IPS-18c (cell line): Measurements from ENCODE around the gene PLA2G3.

Experiments used
- H3K4me3 ChIP-seq: 2 replicates; pipeline ENCODE4 v1.7.0; 2013; ENCODE audit warnings: low read depth, mild to moderate bottlenecking, low read length, moderate library complexity; ENCODE audit not compliant: insufficient read depth
- H3K9me3 ChIP-seq: one replicate; pipeline ENCODE4 v1.6.1; 2013; ENCODE audit warnings: mild to moderate bottlenecking, low read length, moderate library complexity; ENCODE audit not compliant: control insufficient read depth, insufficient read depth

Gene PLA2G3

GRCh38 chr22:31153357-31153756 lies 13.0 kb upstream of the PLA2G3 start:
- no peaks in the 10 kb centered on the region for H3K9me3 ChIP-seq
- H3K4me3 ChIP-seq = no peak overlapping the region

- no peak overlapping the region for H3K4me3 ChIP-seq
- no peaks in the 10 kb centered on the region for H3K9me3 ChIP-seq
Observed at GRCh38 chr22:31151872-31152271, 11.6 kb upstream of the PLA2G3 start.

- H3K9me3 ChIP-seq = no peaks in the 10 kb centered on the region
- H3K4me3 ChIP-seq = no peak overlapping the region
Observed at GRCh38 chr22:31150615-31151014, 10.3 kb upstream of the PLA2G3 start.

GRCh38 chr22:31148953-31149627 lies 8.8 kb upstream of the PLA2G3 start:
- H3K9me3 ChIP-seq = no peaks in the 10 kb centered on the region

GRCh38 chr22:31148488-31148887 lies 8.2 kb upstream of the PLA2G3 start:
- Histone ChIP-seq H3K4me3 (no peak overlapping the region; the same call in 1 of the 2 replicates), H3K9me3 (no peaks in the 10 kb centered on the region)

More at GRCh38 chr22:31148953-31149627, 8.8 kb upstream of the PLA2G3 start:
- H3K4me3 ChIP-seq = no peak overlapping the region

- Histone ChIP-seq H3K9me3 (no peaks in the 10 kb centered on the region), H3K4me3 (no peak overlapping the region)
Observed at GRCh38 chr22:31144223-31144622, 3.9 kb upstream of the PLA2G3 start.

- H3K9me3 ChIP-seq = no peaks in the 10 kb centered on the region
- no peak overlapping the region for H3K4me3 ChIP-seq
Observed at GRCh38 chr22:31143537-31143936, 3.2 kb upstream of the PLA2G3 start.

- Histone ChIP-seq H3K9me3 (no peaks in the 10 kb centered on the region), H3K4me3 (no peak overlapping the region)
Observed at GRCh38 chr22:31143038-31143437, 2.7 kb upstream of the PLA2G3 start.

GRCh38 chr22:31142285-31142684 lies 2.0 kb upstream of the PLA2G3 start:
- no peaks in the 10 kb centered on the region for H3K9me3 ChIP-seq
- no peak overlapping the region for H3K4me3 ChIP-seq

GRCh38 chr22:31141551-31141950 lies 1.2 kb upstream of the PLA2G3 start:
- no peaks in the 10 kb centered on the region for H3K9me3 ChIP-seq
- H3K4me3 ChIP-seq = no peak overlapping the region

GRCh38 chr22:31140746-31141145 lies 438 bp upstream of the PLA2G3 start:
- Histone ChIP-seq H3K9me3 (no peaks in the 10 kb centered on the region), H3K4me3 (no peak overlapping the region)

GRCh38 chr22:31139066-31139465 lies 1.2 kb downstream of the PLA2G3 start:
- no peak overlapping the region for H3K4me3 ChIP-seq
- H3K9me3 ChIP-seq = no peaks in the 10 kb centered on the region

- Histone ChIP-seq H3K4me3 (no peak overlapping the region), H3K9me3 (no peaks in the 10 kb centered on the region)
Observed at GRCh38 chr22:31138126-31138525, 2.2 kb downstream of the PLA2G3 start.

- H3K9me3 ChIP-seq = peaks cover 2% of the 10 kb centered on the region
- no peak overlapping the region for H3K4me3 ChIP-seq
Observed at GRCh38 chr22:31137721-31138120, 2.6 kb downstream of the PLA2G3 start.

- peaks cover 2% of the 10 kb centered on the region for H3K9me3 ChIP-seq
- no peak overlapping the region for H3K4me3 ChIP-seq
Observed at GRCh38 chr22:31136711-31137110, 3.6 kb downstream of the PLA2G3 start.

- no peak overlapping the region for H3K4me3 ChIP-seq
- peaks cover 2% of the 10 kb centered on the region for H3K9me3 ChIP-seq
Observed at GRCh38 chr22:31136155-31136554, 4.2 kb downstream of the PLA2G3 start.

GRCh38 chr22:31135706-31136105 lies 4.6 kb downstream of the PLA2G3 start:
- Histone ChIP-seq H3K9me3 (peaks cover 2% of the 10 kb centered on the region), H3K4me3 (no peak overlapping the region)

- Histone ChIP-seq H3K9me3 (peaks cover 2% of the 10 kb centered on the region), H3K4me3 (no peak overlapping the region)
Observed at GRCh38 chr22:31134688-31135087, 5.6 kb downstream of the PLA2G3 start.

- Histone ChIP-seq H3K9me3 (peaks cover 2% of the 10 kb centered on the region), H3K4me3 (no peak overlapping the region)
Observed at GRCh38 chr22:31133911-31134310, 6.4 kb downstream of the PLA2G3 start.
